Stomach (tissue), 19 donors: ENCODE measurements around the gene DBR1. TPM values are rescaled to one million over a fixed set of nuclear protein-coding genes. Genes with fewer than 3 reads are reported as not detected.

ENCODE experiments used
- DNase-seq, 2 donors: peaks; one replicate each; pipeline versions ENCODE4 v3.0.0 to v3.0.0-alpha.2; 2013 to 2019
- H3K27ac ChIP-seq, 5 donors: fragments of 200-600 bp in 4 of 5; sonication (generic) in 4 of 5; one replicate each; pipeline ENCODE4 v1.5.1; 2013 to 2019; ENCODE audit warnings: mild to moderate bottlenecking in 1 of 5, moderate library complexity in 1 of 5
- H3K27me3 ChIP-seq, 3 donors: fragments of 200-600 bp; sonication (generic); one replicate each; pipeline ENCODE4 v1.5.1; 2017 to 2019; ENCODE audit warnings: mixed run types in 1 of 3
- H3K36me3 ChIP-seq, 4 donors: fragments of 200-600 bp; sonication (generic); 1 replicate in 3 of 4; 2 replicates in 1 of 4; pipeline ENCODE4 v1.5.1; 2016 to 2019
- H3K4me1 ChIP-seq, 4 donors: fragments of 200-600 bp; sonication (generic); one replicate each; pipeline ENCODE4 v1.5.1; 2016 to 2019
- H3K4me3 ChIP-seq, 4 donors: fragments of 200-600 bp; sonication (generic) in 3 of 4; one replicate each; pipeline ENCODE4 v1.5.1; 2016 to 2019; ENCODE audit warnings: mild to moderate bottlenecking in 1 of 4
- H3K9me3 ChIP-seq, 4 donors: fragments of 200-600 bp; sonication (generic); one replicate each; pipeline ENCODE4 v1.5.1; 2016 to 2019
- CTCF ChIP-seq, 7 experiments: fragments of 450-650 bp in 4 of 7; fragments of 200-600 bp in 3 of 7; sonication (generic) in 3 of 7; IDR thresholded peaks; one replicate each; pipeline ENCODE4 v1.5.1; 2016 to 2019; ENCODE audit warnings: antibody characterized with exemption in 7 of 7, control low read depth in 2 of 7, mild to moderate bottlenecking in 1 of 7
- EP300 ChIP-seq: sonication (generic); formaldehyde crosslinking; IDR thresholded peaks from one replicate; pipeline ENCODE4 v1.6.1; 2017; ENCODE audit warnings: antibody characterized with exemption
- POLR2A ChIP-seq, 4 donors: fragments of 450-650 bp; IDR thresholded peaks; one replicate each; pipeline ENCODE4 v1.6.1; 2016; ENCODE audit warnings: antibody characterized with exemption in 4 of 4, control low read depth in 2 of 4, mild to moderate bottlenecking in 1 of 4, moderate library complexity in 1 of 4
- POLR2AphosphoS5 ChIP-seq, 3 donors: sonication (generic); formaldehyde crosslinking; IDR thresholded peaks; one replicate each; pipeline ENCODE4 v1.6.1; 2016; ENCODE audit warnings: antibody characterized with exemption in 3 of 3
- WGBS, 5 donors: extraction: QIAGEN DNeasy Blood & Tissue Kit in 3 of 5; methylation state at CpG; one replicate each; pipeline versions ENCODE4 v1.1.5 to v1.1.7; 2013 to 2018; 5-methylcytosine and 5-hydroxymethylcytosine counted together
- intact Hi-C: fragments of 100-400 bp; cut with DNase I; formaldehyde crosslinking; loops from one replicate; pipeline ENCODE4 v1.15.1; 2023; ENCODE audit warnings: low total_unique reads
- long read RNA-seq, 10 donors: transcript quantifications; one replicate each; lab custom pipeline, GENCODE V29; 2026
- polyA plus RNA-seq, 3 donors: library from polyadenylated mRNA; stranded (reverse); fragments of 200-250 nt; gene quantifications; one replicate each; pipeline ENCODE4 v1.2.3, GENCODE V29; 2013
- total RNA-seq, 5 donors: library from RNA; depleted of rRNA; stranded (reverse); fragments of >200 nt; gene quantifications; one replicate each; pipeline versions ENCODE4 v1.1.0 to v1.2.3, GENCODE V29; 2014 to 2016
- donor health status: healthy with polysubstance abuse.
- donor health status: Bipolar disorder and iron deficiency.
- donor health status: healthy.

Gene DBR1
- total RNA-seq (10 to 100 TPM in 4 of 5 donors, 1 to 10 TPM in 1; 4.7 to 50.9 (median 14.8) TPM), polyA plus RNA-seq (1 to 10 TPM; 7.7 to 8.1 (median 7.8) TPM)
- long read RNA-seq, donor 1, partial matches to known transcripts, result 0 of 3 reads
- long read RNA-seq, donor 1, other reads (novel, unspliced or antisense), result 0 of 3 reads
- long read RNA-seq, donor 2, partial matches to known transcripts, result 6 of 7 reads
- long read RNA-seq, donor 2, other reads (novel, unspliced or antisense), result 0 of 7 reads
- long read RNA-seq, donor 3, transcript DBR1-201 (8 exons, 2,666 nt), result major isoform, 6 of 6 reads
- long read RNA-seq, donor 3, partial matches to known transcripts, result 0 of 6 reads
- long read RNA-seq, donor 3, other reads (novel, unspliced or antisense), result 0 of 6 reads
- long read RNA-seq, donor 4, partial matches to known transcripts, result 0 of 1 reads
- long read RNA-seq, donor 4, other reads (novel, unspliced or antisense), result 0 of 1 reads
- long read RNA-seq, donor 5, transcript DBR1-201 (8 exons, 2,666 nt), result major isoform, 5 of 5 reads
- long read RNA-seq, donor 5, partial matches to known transcripts, result 0 of 5 reads
- long read RNA-seq, donor 5, other reads (novel, unspliced or antisense), result 0 of 5 reads
- long read RNA-seq, donor 6, result 0 reads
- long read RNA-seq, donor 7, transcript DBR1-201 (8 exons, 2,666 nt), result major isoform, 6 of 16 reads
- long read RNA-seq, donor 7, partial matches to known transcripts, result 10 of 16 reads
- long read RNA-seq, donor 7, other reads (novel, unspliced or antisense), result 0 of 16 reads
- long read RNA-seq, donor 8, transcript DBR1-201 (8 exons, 2,666 nt), result major isoform, 7 of 7 reads
- long read RNA-seq, donor 8, partial matches to known transcripts, result 0 of 7 reads
- long read RNA-seq, donor 8, other reads (novel, unspliced or antisense), result 0 of 7 reads
- long read RNA-seq, donor 9, partial matches to known transcripts, result 0 of 3 reads
- long read RNA-seq, donor 9, other reads (novel, unspliced or antisense), result 0 of 3 reads
- long read RNA-seq, donor 10, partial matches to known transcripts, result 0 of 1 reads
- long read RNA-seq, donor 10, other reads (novel, unspliced or antisense), result 0 of 1 reads

- 0 to 1% (median 0%) methylated on average over 33 to 38 of the region's 38 CpGs for WGBS, 5 donors
- no peaks in the 10 kb centered on the region for H3K9me3 ChIP-seq
- peak; percentile 75 to 95 for DNase-seq
- TF ChIP-seq POLR2AphosphoS5 (IDR thresholded peaks at IDR 0.05) (peak; percentile 44 to 90 (median 81)), CTCF (IDR thresholded peaks at IDR 0.05) (peak in 1 of 7 experiments; percentile 14), EP300 (no peak), POLR2A (IDR thresholded peaks at IDR 0.05) (peak in 2 of 4 donors; percentile 58 to 73)
- H3K4me1 ChIP-seq, result peaks cover 13 to 39% (median 27%) of the 10 kb centered on the region in 4 donors
- peak within 1 kb of the TSS; percentile 79 to 90 (median 86) for H3K4me3 ChIP-seq
- peak within 1 kb of the TSS; percentile 71 to 91 (median 86) for H3K27ac ChIP-seq
- peaks cover 0 to 28% (median 21%) of the 10 kb centered on the region in 4 donors for H3K36me3 ChIP-seq
- no peaks in the 10 kb centered on the region for H3K27me3 ChIP-seq
- intact Hi-C loops, result no loop called here
Measured at GRCh38 chr3:138174421-138175131, at the start of gene DBR1. DBR1 (minus strand) TSS chr3:138174921; CDS start chr3:138174795, 126 bp downstream.

- TF ChIP-seq POLR2AphosphoS5 (IDR thresholded peaks at IDR 0.05), result no peak
- no peak for TF ChIP-seq EP300
- no peak for TF ChIP-seq POLR2A (IDR thresholded peaks at IDR 0.05)
- TF ChIP-seq CTCF (IDR thresholded peaks at IDR 0.05), result no peak
- Histone ChIP-seq H3K9me3 (no peaks in the 10 kb centered on the region), H3K36me3 (peaks cover 29 to 59% (median 55%) of the 10 kb centered on the region in 4 donors), H3K27me3 (no peaks in the 10 kb centered on the region), H3K4me1 (peaks cover 0 to 44% (median 13%) of the 10 kb centered on the region in 4 donors), H3K27ac (peak overlapping the region in 2 of 5 donors; percentile 44 to 68), H3K4me3 (no peak overlapping the region)
- peak in 1 of 2 donors; percentile 4 for DNase-seq
- intact Hi-C loops, result no loop called here
- 74 to 84% (median 77%) methylated on average over 2 of the region's 2 CpGs for WGBS, 5 donors
Measured at GRCh38 chr3:138222942-138223287, 48.2 kb upstream of the DBR1 start.

- Histone ChIP-seq H3K4me1 (peaks cover 0 to 48% (median 13%) of the 10 kb centered on the region in 4 donors), H3K4me3 (no peak overlapping the region), H3K27ac (peak overlapping the region in 2 of 5 donors; percentile 44 to 68), H3K9me3 (no peaks in the 10 kb centered on the region), H3K36me3 (peaks cover 29 to 53% (median 49%) of the 10 kb centered on the region in 4 donors), H3K27me3 (no peaks in the 10 kb centered on the region)
- intact Hi-C loops, result no loop called here
- WGBS, 5 donors, result 47 to 62% (median 50%) methylated on average over 2 of the region's 2 CpGs
- DNase-seq, result no peak
- TF ChIP-seq POLR2A (IDR thresholded peaks at IDR 0.05), result no peak
- no peak for TF ChIP-seq CTCF (IDR thresholded peaks at IDR 0.05)
- no peak for TF ChIP-seq EP300
- TF ChIP-seq POLR2AphosphoS5 (IDR thresholded peaks at IDR 0.05), result no peak
Measured at GRCh38 chr3:138222131-138222941, 47.6 kb upstream of the DBR1 start.
